Body of pancreas (tissue), 4 donors: Measurements from ENCODE around the gene S1PR1.

Experiments used
- POLR2A ChIP-seq, 3 donors: fragments of 450-650 bp; IDR thresholded peaks; one replicate each; pipeline ENCODE4 v1.6.1; 2016; ENCODE audit warnings: antibody characterized with exemption in 3 of 3, mild to moderate bottlenecking in 2 of 3
- TF ChIP-seq, protein P1 (sequence below), 7 experiments: fragments of 450-650 bp in 4 of 7; fragments of 200-600 bp in 3 of 7; sonication (generic) in 3 of 7; IDR thresholded peaks; one replicate each; pipeline ENCODE4 v1.5.1; 2016 to 2019; ENCODE audit warnings: antibody characterized with exemption in 7 of 7

DNA sequence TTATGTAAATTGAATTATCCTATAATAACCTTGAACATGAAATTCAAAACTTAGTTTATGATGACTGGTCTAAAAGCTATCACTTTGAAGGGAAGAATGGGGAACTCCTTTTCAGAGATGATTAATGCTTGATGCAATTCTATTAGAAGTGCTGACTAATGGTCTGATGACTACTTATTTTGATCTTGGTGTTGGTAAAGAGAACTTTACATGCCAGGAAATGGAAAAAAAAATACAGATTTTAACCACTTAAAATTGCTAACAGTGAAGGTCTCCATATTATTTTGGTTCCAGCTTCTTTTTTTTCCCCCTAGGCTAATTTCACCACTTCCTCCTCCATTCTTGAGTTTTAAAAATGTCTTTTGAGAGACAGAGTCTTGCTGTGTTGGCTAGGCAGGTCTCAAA, 22.9 kb downstream of the S1PR1 start:
- TF ChIP-seq, protein P1, sequence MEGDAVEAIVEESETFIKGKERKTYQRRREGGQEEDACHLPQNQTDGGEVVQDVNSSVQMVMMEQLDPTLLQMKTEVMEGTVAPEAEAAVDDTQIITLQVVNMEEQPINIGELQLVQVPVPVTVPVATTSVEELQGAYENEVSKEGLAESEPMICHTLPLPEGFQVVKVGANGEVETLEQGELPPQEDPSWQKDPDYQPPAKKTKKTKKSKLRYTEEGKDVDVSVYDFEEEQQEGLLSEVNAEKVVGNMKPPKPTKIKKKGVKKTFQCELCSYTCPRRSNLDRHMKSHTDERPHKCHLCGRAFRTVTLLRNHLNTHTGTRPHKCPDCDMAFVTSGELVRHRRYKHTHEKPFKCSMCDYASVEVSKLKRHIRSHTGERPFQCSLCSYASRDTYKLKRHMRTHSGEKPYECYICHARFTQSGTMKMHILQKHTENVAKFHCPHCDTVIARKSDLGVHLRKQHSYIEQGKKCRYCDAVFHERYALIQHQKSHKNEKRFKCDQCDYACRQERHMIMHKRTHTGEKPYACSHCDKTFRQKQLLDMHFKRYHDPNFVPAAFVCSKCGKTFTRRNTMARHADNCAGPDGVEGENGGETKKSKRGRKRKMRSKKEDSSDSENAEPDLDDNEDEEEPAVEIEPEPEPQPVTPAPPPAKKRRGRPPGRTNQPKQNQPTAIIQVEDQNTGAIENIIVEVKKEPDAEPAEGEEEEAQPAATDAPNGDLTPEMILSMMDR (IDR thresholded peaks at IDR 0.05): no peak
- TF ChIP-seq POLR2A (IDR thresholded peaks at IDR 0.05): no peak
